ENCODE results near the gene ASAP3. TPM values are rescaled to one million over a fixed set of nuclear protein-coding genes. Genes with fewer than 3 reads are reported as not detected.
"Not testable (repeated sequence)": the region's sequence is repeated elsewhere in the genome, so short reads cannot be mapped to it uniquely, and the experiment has no call there.

Gene ASAP3
- total RNA-seq, 2 experiments from 2014 or later, result 0.35 TPM; not detected in 1

DNA sequence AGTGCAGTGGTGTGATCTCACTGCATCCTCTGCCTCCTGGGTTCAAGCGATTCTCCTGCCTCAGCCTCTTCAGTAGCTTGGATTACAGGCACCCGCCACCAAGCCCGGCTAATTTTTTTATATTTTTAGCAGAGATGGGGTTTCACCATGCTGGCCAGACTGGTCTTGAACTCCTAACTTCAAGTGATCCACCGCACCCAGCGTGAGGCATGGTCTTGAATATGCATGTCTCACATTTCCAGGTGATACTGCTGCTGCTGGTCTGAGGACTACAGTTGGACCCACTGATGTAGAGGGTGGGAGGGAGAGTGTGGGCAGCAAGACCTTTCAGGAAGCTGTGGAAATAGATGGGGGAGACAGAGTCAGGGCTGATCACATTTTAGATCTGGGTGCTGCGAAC, 21.9 kb upstream of the ASAP3 start:
- DNase-seq (no peak), ATAC-seq (no peak)
- H3K9me3 Mint-ChIP-seq (ENCODE audit: low read depth), result no peaks in the 10 kb centered on the region
- no peaks in the 10 kb centered on the region for H3K27me3 Mint-ChIP-seq
- CTCF ChIA-PET, result interaction anchor here (1.3 to 6.0 kb wide), 4 partner anchors 9 to 34 kb away, joined by 4 to 49 read pairs (median 6); no protein-coding TSS in a partner anchor
- H3K4me3 Mint-ChIP-seq, result no peak overlapping the region
- H3K4me1 Mint-ChIP-seq, result no peaks in the 10 kb centered on the region
- peaks cover 26% of the 10 kb centered on the region for H3K36me3 Mint-ChIP-seq
- H3K27ac Mint-ChIP-seq, result no peak overlapping the region

DNA sequence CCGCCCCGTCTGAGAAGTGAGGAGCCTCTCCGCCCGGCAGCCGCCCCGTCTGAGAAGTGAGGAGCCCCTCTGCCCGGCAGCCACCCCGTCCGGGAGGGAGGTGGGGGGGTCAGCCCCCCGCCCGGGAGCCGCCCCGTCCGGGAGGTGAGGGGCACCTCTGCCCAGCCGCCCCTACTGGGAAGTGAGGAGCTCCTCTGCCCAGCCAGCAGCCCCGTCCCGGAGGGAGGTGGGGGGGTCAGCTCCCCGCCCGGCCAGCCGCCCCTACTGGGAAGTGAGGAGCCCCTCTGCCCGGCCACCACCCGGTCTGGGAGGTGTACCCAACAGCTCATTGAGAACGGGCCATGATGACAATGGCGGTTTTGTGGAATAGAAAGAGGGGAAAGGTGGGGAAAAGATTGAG, 20.2 kb upstream of the ASAP3 start:
- not testable (repeated sequence) for H3K9me3 Mint-ChIP-seq (ENCODE audit: low read depth); H3K27me3 Mint-ChIP-seq; DNase-seq; H3K4me3 Mint-ChIP-seq; H3K27ac Mint-ChIP-seq; H3K4me1 Mint-ChIP-seq; ATAC-seq
- CTCF ChIA-PET, result interaction anchor here (6.0 kb wide), 1 partner anchor 8 kb away, joined by 49 read pairs; no protein-coding TSS in a partner anchor
- peaks cover 10% of the 10 kb centered on the region for H3K36me3 Mint-ChIP-seq

GRCh38 chr1:23502951-23503350, 19.0 kb upstream of the ASAP3 start:
- ATAC-seq (no peak), DNase-seq (no peak)
- no peak overlapping the region for H3K27ac Mint-ChIP-seq
- no peaks in the 10 kb centered on the region for H3K4me1 Mint-ChIP-seq
- no peaks in the 10 kb centered on the region for H3K27me3 Mint-ChIP-seq
- H3K4me3 Mint-ChIP-seq, result no peak overlapping the region
- H3K9me3 Mint-ChIP-seq (ENCODE audit: low read depth), result no peaks in the 10 kb centered on the region
- CTCF ChIA-PET, result interaction anchor here (3.2 to 9.2 kb wide), 2 partner anchors 25 to 37 kb away, joined by 16 to 308 read pairs; partner anchors contain the start of gene E2F2
- H3K36me3 Mint-ChIP-seq, result peaks cover 7% of the 10 kb centered on the region

GRCh38 chr1:23500466-23500865, 16.5 kb upstream of the ASAP3 start:
- CTCF ChIA-PET, result interaction anchor here (1.0 to 9.2 kb wide), 4 partner anchors 13 to 109 kb away, joined by 3 to 308 read pairs (median 10); partner anchors contain the start of gene E2F2
- no peaks in the 10 kb centered on the region for H3K9me3 Mint-ChIP-seq (ENCODE audit: low read depth)
- no peak overlapping the region for H3K27ac Mint-ChIP-seq
- no peaks in the 10 kb centered on the region for H3K27me3 Mint-ChIP-seq
- no peaks in the 10 kb centered on the region for H3K36me3 Mint-ChIP-seq
- ATAC-seq (no peak), DNase-seq (no peak)
- no peak overlapping the region for H3K4me3 Mint-ChIP-seq
- peaks cover 5% of the 10 kb centered on the region for H3K4me1 Mint-ChIP-seq

DNA sequence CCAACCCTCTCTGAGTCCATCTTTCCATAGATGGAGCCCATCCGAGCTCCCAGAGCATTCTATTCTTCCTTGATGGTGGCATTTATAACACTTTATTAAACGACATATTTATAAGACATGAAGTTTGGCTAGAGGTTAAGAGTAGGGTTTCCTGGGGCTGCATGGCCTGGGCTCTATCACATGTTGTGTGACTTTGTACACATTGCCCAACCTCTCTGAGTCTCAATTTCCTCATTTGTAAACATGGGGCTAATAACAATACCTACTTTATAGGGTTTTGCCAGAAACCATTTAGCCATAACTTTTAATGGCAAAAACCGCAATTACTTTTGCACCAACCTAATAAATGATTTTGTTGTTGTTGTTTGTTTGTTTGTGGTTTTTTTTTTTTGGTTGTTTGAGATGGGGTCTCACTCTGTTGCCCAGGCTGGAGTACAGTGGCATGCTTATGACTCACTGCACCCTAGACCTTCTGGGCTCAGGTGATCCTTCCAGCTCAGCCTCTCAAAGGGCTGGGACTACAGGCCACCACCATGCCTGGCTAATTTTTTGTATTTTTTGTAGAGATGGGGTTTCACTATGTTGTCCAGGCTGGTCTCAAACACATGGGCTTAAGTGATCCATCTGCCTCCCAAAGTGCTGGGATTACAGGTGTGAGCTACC, 13.9 kb upstream of the ASAP3 start:
- no peaks in the 10 kb centered on the region for H3K36me3 Mint-ChIP-seq
- H3K27me3 Mint-ChIP-seq, result peaks cover 2% of the 10 kb centered on the region
- H3K4me1 Mint-ChIP-seq, result peaks cover 5% of the 10 kb centered on the region
- ATAC-seq (no peak), DNase-seq (no peak)
- CTCF ChIA-PET, result interaction anchor here (0.9 to 9.2 kb wide), 37 partner anchors 9 to 314 kb away, joined by 3 to 308 read pairs (median 4); partner anchors contain the start of genes ASAP3, E2F2, ELOA and RPL11
- no peaks in the 10 kb centered on the region for H3K9me3 Mint-ChIP-seq (ENCODE audit: low read depth)
- no peak overlapping the region for H3K4me3 Mint-ChIP-seq
- H3K27ac Mint-ChIP-seq, result no peak overlapping the region

GRCh38 chr1:23496490-23497181, 12.7 kb upstream of the ASAP3 start:
- Mint-ChIP-seq H3K9me3 (ENCODE audit: low read depth) (no peaks in the 10 kb centered on the region), H3K27ac (no peak overlapping the region), H3K4me3 (no peak overlapping the region), H3K4me1 (peaks cover 5% of the 10 kb centered on the region), H3K27me3 (peaks cover 2% of the 10 kb centered on the region), H3K36me3 (no peaks in the 10 kb centered on the region)
- peak; percentile 39 for ATAC-seq
- DNase-seq, result no peak
- CTCF ChIA-PET, result interaction anchor here (0.6 to 9.2 kb wide), 45 partner anchors 8 to 313 kb away, joined by 3 to 308 read pairs (median 4); partner anchors contain the start of genes ASAP3, E2F2, ELOA and PITHD1

DNA sequence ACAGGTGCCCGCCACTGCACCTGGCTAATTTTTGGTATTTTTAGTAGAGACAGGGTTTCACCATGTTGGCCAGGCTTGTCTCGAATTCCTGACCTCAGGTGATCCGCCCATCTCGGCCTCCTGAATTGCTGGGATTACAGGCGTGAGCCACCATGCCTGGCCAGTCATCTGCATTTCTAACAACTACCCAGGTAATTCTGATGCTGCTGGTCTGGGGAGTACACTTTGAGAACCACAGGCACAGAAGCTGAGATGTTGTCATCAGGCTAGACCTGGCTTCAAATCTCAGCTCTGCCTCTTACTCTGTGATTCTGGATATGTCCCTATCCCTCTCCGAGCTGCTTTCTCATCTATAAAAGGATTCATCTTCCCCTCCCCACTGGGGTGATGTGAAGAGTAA, 10.9 kb upstream of the ASAP3 start:
- not testable (repeated sequence) for H3K9me3 Mint-ChIP-seq (ENCODE audit: low read depth); H3K36me3 Mint-ChIP-seq; H3K4me1 Mint-ChIP-seq; ATAC-seq; H3K4me3 Mint-ChIP-seq; DNase-seq; H3K27ac Mint-ChIP-seq
- H3K27me3 Mint-ChIP-seq, result peaks cover 16% of the 10 kb centered on the region
- CTCF ChIA-PET, result interaction anchor here (0.7 to 9.2 kb wide), 7 partner anchors 10 to 143 kb away, joined by 4 to 308 read pairs (median 55); partner anchors contain the start of genes ASAP3 and E2F2

DNA sequence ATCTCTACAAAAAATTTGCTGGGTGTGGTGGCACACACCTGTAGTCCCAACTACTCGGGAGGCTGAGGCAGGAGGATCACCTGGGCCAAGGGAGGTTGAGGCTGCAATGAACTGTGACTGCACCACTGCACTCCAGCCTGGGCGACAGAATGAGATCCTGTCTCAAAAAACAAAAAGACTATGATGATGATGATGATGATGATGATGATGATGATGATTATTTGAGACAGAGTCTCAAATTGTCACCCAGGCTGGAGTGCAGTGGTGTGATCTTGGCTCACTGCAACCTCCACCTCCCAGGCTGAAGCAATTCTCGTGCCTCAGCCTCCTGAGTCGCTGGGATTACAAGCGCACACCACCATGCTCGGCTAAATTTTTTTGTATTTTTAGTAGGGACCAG, 8.8 kb upstream of the ASAP3 start:
- CTCF ChIA-PET, result interaction anchor here (1.1 to 8.3 kb wide), 3 partner anchors 28 to 145 kb away, joined by 3 to 276 read pairs (median 132); no protein-coding TSS in a partner anchor
- H3K4me1 Mint-ChIP-seq; ATAC-seq; H3K27ac Mint-ChIP-seq; H3K4me3 Mint-ChIP-seq; H3K36me3 Mint-ChIP-seq; DNase-seq; H3K9me3 Mint-ChIP-seq (ENCODE audit: low read depth): not testable (repeated sequence)
- peaks cover 25% of the 10 kb centered on the region for H3K27me3 Mint-ChIP-seq

DNA sequence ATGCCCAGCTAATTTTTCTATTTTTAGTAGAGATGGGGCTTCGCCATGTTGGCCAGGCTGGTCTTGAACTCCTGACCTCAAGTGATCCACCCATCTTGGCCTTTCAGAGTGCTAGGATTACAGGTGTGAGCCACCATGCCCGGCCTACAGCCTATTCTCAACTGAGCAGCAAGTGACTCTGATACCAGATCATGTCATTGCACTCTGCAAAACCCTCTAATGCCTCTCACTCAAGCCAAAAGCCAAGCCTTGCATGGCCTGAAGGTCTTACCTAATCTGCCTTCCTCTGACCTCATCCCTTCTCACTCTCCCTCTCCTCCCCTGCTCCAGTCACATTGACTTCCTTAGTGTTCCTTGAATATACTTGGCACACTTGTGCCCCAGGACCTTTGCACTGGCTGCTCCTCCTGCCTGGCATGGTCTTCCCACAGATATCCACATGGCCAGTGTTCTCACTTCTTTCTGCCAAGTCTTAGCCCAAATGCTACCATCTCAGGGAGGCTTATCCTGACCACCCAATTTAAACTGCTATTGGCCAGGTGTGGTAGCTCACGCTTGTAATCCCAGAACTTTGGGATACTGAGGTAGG, 8.2 kb upstream of the ASAP3 start:
- H3K27ac Mint-ChIP-seq, result no peak overlapping the region
- no peaks in the 10 kb centered on the region for H3K36me3 Mint-ChIP-seq
- H3K4me1 Mint-ChIP-seq, result peaks cover 2% of the 10 kb centered on the region
- H3K4me3 Mint-ChIP-seq, result no peak overlapping the region
- no peak for DNase-seq
- CTCF ChIA-PET, result interaction anchor here (1.1 to 8.3 kb wide), 3 partner anchors 29 to 145 kb away, joined by 3 to 276 read pairs (median 132); no protein-coding TSS in a partner anchor
- peaks cover 27% of the 10 kb centered on the region for H3K27me3 Mint-ChIP-seq
- no peak for ATAC-seq
- H3K9me3 Mint-ChIP-seq (ENCODE audit: low read depth), result no peaks in the 10 kb centered on the region

DNA sequence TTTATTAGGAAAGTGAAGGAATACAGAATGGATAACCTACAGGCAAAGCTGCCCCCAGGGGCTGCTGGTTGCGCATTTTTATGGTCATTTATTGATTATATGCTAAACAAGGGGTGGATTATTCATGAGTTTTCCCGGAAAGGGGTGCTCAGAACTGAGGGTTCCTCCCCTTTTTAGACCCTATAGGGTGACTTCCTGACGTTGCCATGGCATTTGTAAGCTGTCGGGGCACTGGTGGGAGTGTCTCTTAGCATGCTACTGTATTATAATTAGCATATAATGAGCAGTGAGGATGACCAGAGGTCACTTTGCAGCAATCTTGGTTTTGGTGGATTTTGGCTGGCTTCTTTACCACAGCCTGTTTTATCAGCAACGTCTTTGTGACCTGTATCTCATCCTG, 5.9 kb upstream of the ASAP3 start:
- H3K27me3 Mint-ChIP-seq, result peaks cover 45% of the 10 kb centered on the region
- H3K4me1 Mint-ChIP-seq, result peaks cover 2% of the 10 kb centered on the region
- CTCF ChIA-PET, result interaction anchor here (1.3 kb wide), 1 partner anchor 9 kb away, joined by 3 read pairs; no protein-coding TSS in a partner anchor
- no peak overlapping the region for H3K27ac Mint-ChIP-seq
- ATAC-seq, result no peak
- no peak overlapping the region for H3K4me3 Mint-ChIP-seq
- no peak for DNase-seq
- H3K9me3 Mint-ChIP-seq (ENCODE audit: low read depth), result no peaks in the 10 kb centered on the region
- no peaks in the 10 kb centered on the region for H3K36me3 Mint-ChIP-seq

DNA sequence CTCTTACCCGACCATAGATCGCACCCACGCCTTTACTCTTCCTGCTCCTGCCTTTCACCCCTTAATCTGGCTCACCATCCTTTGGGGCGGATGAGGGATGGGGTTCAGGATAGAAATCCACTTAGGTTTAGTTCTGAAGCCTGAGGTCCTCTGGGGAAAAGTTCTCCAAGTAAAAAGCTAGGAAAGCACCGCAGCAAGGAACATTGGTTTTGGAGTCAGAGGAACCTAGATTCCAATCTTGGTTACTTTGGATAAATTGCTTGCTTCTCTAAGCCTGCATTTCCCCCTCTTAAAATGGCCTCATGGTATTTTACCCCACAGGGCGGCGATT, 988 bp upstream of the ASAP3 start:
- Mint-ChIP-seq H3K36me3 (no peaks in the 10 kb centered on the region), H3K4me1 (peaks cover 15% of the 10 kb centered on the region), H3K9me3 (ENCODE audit: low read depth) (no peaks in the 10 kb centered on the region), H3K4me3 (peak overlapping the region; percentile 76), H3K27me3 (peaks cover 71% of the 10 kb centered on the region), H3K27ac (no peak overlapping the region)
- no peak for DNase-seq
- CTCF ChIA-PET, result interaction anchor here (1.0 to 4.9 kb wide), 10 partner anchors 12 to 287 kb away, joined by 3 to 55 read pairs (median 5); no protein-coding TSS in a partner anchor
- no peak for ATAC-seq

DNA sequence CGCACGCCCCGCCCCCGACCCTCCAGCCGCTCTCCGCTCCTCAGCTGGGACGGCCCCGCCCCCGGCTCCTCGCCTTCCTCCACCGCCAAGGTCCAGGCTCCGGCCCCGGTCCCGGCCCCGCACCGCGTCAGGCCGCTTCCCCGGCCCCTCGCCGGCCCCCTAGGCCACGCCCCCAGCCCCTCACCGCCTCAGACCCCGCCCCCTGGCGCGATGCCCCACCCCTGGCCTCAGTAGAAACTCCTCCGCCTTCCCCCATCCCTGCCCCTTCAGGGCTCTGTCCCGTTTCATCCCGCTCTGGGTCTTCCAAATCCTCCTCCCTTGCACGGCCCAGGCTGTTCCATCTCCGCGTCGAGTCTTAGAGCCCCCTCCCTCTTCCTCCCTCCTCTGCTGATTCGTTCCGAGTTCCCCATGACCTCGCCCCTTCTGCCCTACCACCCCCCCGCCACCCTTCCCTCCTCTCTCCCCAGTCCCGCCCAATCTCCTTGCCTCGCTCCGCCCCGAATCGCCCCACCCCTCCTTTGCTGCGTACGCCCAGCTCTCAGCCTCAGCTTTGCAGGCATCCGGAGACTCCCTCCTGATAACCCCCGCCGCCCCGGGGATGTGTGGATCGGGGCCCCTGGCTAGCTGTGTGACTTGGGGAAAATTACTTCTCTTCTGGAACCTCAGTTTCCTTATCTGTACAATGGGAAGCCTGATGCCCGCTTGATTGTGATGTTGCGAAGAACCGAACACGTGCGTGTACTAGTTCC, 448 bp upstream of the ASAP3 start:
- H3K36me3 Mint-ChIP-seq, result no peaks in the 10 kb centered on the region
- no peaks in the 10 kb centered on the region for H3K9me3 Mint-ChIP-seq (ENCODE audit: low read depth)
- ATAC-seq (peak; percentile 91), DNase-seq (peak; percentile 93)
- H3K27me3 Mint-ChIP-seq, result peaks cover 66% of the 10 kb centered on the region
- peak overlapping the region; percentile 46 for H3K27ac Mint-ChIP-seq
- peaks cover 15% of the 10 kb centered on the region for H3K4me1 Mint-ChIP-seq
- peak overlapping the region; percentile 76 for H3K4me3 Mint-ChIP-seq
- CTCF ChIA-PET, result interaction anchor here (1.0 to 4.9 kb wide), 8 partner anchors 12 to 207 kb away, joined by 3 to 55 read pairs (median 4); no protein-coding TSS in a partner anchor
